ENCODE measurements around the gene CHN2.

The CHN2 gene

DNA sequence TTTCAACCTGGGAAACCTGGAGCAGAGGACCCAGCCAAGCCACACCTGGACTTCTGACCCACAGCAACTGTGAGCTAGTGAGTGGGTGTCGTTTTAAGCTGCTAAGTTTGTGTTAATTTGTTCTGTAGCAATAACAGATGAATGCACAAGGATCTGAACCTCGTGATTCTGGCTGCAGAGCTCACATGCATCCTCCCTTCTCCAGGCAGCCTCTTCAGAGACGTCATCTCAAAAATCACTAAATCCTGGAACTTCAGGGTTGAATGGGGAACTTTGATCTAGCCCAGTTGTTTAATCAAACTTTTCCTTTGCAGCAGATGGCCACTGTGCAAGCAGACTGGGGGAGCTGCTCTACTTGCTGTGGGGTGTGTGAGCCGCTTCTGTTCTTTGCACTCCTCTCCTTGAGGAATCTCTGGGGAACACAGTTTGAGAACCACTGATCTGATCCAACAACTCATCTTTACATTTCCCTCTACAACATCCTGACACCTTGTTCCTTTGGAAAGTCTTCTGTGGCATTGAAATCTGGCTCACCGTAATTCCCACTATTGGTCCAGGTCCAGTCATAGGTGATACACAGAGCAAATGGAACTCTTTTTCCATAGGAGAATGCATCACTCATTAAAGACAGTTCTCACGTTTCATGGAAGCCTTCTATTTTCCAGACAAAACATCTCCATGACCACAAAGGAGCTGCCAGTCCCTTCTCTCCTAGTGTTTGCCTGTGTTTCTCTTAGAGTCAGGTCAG lies 90.3 kb downstream of the CHN2 start:
- no peak for DNase-seq (ENCODE audit: low read depth, low spot score)

DNA sequence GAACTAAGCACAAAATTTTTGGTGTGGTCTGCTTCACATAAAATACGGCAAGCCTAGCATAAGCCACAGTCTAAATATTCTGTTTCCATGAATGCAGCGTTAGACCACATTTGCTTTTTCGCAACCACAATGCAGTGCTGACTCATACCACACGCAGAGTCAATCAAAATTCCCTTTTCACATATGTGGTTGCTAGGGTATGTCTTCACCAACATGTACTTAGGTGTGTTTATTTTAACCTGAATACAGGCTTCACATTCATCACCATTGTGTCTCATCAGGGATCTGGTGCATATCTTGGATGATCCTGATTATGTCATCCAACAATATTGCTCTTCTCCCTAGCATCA lies 90.8 kb downstream of the CHN2 start:
- DNase-seq (ENCODE audit: low read depth, low spot score), result peak; percentile 89

DNA sequence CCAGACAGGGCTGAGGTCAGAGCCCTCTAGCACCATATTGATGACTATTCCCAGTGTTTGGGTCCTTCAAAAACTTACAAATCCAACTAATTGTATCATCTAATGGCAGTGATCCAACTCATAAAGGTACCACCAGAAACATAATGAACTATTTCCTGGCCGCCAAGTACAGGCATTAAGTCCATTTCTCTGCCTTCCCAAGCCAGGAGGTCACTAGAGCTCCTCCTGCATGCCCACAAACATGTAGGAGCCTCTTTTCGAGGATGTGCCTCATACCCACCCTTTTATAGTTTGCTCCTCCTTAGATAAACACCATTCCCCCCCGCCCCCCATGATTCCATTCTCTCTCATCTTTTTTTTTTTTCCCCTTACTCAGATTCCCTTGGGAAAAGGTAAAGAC lies 91.3 kb downstream of the CHN2 start:
- DNase-seq (ENCODE audit: low read depth, low spot score), result no peak

DNA sequence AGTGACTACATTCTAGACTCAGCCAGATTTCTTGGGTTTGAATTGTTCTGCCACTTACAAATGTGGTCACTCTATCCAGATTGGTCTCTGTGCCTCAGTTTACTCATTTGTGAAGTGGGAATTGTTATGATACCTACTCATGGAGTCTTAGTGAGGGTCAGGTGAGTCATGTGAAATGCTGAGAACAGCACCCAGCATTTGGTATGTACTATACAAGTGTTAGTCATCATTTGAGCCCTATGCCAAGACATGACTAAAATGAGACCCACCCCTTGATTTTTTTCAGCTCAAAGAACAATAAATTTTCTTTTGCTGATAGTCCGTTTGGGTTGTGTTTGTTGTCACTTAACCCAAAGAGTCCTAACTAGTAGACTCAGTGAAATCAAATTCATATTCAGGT lies 92.8 kb downstream of the CHN2 start:
- DNase-seq (ENCODE audit: low read depth, low spot score), result peak; percentile 37

DNA sequence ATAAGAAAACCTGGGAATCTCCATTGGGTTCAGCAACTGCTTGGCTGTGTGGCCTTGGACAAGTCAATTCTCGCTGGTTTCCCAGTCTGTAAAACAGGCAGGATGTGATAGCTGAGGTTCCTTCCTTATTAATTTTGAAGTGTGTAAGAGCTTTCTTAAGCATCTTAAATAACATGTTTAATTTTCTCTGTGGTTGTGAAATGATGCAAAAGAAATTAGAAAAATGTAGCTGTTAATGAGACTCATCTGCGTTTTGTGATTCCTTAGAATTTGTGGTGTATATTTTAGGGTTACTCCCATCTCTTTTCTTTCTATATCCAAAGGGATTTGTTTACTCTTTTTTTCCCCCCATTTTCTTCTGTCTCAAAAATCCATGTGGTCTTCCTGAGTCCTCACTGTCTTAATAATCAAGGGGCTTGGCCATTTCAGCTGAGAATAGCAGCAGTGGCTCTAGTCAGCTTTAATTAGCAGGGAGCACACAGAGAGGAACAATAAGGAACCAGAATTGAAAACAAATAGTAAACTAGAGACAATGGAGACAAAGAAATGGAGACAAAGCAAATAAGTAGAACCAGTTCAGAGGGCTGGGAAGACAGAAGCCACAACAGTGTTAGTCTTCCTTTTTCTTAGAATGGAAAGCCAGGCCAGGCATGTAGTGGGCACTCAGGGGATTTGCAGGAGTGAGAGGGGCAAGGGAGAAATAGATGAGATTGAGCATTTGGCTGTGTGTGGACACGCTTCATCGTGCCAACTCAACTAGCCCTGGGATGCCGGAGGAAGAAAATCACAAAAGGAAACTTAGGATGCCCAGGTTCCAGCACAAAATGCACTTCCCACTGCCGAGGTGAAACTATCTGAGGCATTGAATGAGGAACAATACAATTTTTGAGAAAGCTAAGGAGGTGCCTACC lies 93.9 kb downstream of the CHN2 start:
- no peak for DNase-seq (ENCODE audit: low read depth, low spot score)

DNA sequence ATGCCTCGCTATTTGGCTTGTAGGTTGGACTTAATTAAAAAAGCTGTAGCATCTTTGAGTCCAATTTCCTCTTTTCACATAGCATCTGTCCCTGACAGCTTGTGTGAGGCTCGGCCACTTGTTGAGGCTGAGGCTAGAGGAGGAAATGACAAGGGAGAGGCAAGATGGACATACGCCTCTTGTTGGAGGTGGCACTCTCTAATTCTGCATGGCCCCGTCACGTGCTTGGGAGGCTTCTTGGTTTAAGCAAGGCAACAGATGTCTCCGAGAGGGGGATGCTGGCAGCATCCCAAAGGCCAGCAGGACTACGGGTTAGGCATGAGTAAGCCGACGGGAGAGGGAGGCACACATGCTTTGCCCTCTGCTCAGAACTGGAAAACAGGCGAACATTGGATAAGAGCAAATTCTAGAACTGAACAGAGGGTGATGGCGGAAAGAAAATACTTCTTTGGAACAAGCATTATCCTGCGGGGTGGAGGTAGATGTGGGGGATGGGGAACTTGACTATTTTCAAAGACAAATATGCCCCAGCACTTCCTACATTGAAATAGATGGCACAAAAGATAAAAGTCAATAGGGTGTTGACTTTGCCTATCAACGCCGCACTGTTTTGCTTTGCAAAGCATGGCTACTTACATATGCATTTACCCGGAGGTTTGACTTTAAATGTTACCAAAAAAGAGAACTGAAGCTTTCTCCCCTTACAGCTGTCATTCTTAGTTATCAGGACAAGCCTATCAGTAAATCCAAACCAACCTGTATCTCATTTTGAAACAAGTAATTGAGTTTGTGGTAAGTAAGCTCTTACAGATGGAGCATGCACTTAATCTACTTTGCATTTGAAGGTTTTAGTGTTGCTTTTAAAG lies 94.8 kb downstream of the CHN2 start:
- DNase-seq (ENCODE audit: low read depth, low spot score), result peak; percentile 55

DNA sequence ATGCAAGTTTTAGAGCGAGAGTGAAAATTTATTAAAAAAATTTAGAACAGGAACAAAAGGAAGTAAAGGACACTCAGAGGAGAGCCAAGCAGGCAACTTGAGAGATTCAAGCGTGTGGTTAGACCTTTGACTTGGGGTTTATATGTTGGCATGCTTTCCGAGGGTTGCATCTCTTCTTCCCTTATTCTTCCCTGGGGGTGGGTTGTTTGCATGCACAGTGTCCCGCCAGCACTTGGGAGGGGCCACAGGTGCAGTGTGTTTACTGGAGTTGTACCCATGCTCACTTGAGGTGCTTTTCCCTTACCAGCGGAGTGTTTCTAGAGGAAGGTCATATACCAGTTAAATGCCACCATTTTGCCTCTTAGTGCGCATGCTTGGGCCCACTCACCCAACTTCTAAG lies 96.3 kb downstream of the CHN2 start:
- DNase-seq (ENCODE audit: low read depth, low spot score), result no peak

GRCh38 chr7:29291723-29292618 lies 97.4 kb downstream of the CHN2 start:
- no peak for DNase-seq (ENCODE audit: low read depth, low spot score)

- no peak for DNase-seq (ENCODE audit: low read depth, low spot score)
Measured at GRCh38 chr7:29292886-29293658, 98.5 kb downstream of the CHN2 start.

GRCh38 chr7:29296421-29296820 lies 101.8 kb downstream of the CHN2 start:
- no peak for DNase-seq (ENCODE audit: low read depth, low spot score)

DNA sequence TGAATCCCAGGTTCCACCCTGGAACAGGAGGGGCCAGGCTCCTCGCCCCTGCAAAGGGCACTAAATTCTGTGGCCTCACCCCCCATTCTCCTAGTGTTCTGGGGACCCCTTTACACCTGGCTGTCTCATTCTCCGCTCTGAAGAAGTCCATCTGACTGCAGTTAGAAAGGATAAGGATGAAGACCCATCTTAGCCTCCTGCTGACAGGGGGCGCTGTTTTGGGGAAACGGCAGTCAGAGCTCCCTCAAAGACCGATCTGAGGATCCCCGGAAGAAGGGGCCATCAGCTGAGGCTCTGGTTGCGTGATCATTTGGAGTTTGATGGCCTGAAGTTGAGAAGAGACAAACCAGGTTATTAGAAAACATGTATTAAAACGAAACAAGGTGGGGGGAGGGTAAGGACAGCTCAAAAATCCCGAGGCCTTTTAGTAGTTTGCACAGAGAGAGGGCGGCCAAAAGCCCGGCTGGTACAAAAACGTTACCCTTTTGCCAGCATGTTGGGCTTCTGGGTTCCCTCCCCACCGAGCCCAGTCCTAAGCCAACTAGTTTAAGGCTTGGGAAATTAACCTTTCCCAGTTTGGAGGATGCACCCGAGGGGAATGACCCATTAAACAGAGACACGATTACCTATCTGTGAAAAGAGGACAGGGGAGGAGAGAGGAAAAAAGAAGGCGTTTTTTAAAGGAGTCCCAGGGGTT lies 102.8 kb downstream of the CHN2 start:
- no peak for DNase-seq (ENCODE audit: low read depth, low spot score)

GRCh38 chr7:29299086-29299485 lies 104.5 kb downstream of the CHN2 start:
- no peak for DNase-seq (ENCODE audit: low read depth, low spot score)

DNA sequence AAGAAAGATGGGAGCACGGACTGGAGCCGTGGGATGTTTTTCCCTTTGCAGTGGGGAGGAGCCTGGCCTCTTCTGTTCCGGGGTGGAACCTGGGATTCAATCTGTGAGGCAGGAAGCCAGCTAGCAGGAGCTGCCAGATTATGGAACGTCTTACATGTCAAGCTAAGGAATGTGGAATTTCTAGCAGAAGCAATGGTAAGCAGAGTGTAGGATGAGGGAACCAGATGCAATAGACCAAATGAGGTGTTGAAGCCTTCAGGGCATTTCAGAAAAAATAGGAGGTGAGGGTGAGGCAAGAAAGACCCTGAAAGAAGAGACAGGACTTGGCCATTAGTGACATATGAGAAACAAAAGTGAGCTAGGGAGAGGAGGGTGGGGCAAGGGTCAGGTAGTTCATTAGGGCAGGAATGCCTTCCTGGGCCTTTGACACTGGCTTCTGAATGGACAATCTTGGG lies 105.5 kb downstream of the CHN2 start:
- no peak for DNase-seq (ENCODE audit: low read depth, low spot score)

DNA sequence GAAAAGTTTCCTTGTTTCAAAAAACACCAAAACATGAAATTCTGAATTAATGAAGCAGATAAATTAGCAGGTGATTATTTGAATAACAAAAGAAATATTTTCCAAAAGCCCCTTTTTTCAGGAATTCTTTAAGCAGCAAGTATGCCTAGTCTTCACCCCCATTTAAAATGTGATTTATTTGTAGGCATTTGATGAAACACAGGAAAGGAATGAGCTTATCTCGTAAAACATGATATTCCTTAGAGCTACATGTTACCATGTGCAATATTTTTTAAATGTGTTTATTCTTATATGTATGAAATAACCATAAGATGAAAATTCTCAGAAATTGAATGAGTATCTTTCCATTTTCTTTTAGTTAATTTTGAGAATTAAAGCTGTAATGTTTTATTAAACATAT lies 106.1 kb downstream of the CHN2 start:
- no peak for DNase-seq (ENCODE audit: low read depth, low spot score)

DNA sequence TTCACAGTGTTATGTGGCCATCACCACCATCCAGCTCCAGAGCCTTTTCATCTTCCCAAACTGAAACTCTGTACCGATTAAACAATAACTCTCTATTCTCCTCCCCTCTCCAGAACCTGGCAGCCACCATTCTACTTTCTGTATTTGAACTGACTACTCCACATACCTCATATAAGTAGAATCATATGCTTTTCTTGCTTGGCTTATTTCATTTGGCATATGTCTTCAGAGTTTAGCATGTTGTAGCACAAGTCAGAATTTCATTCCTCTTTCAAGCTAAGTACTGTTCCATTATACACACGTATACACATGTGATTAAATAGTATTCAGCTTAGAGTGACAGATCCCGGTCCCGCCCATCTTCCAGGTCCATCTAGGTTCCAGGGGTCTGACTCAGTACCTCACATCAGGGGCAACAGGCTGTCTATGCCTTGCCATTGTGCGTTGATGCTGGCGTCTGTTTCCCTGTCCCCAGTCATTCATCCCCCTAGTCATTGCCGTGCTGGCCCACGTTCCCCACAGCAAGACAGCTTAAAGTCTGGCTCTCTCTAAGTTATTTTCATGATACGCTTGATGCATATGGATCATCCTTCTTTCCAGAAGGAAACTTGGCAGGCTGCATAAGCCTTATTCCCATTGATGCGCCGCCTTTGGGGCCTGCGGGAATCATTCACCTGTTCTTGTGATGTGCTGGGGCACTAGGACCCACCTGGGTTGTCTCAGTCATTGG lies 108.3 kb downstream of the CHN2 start:
- DNase-seq (ENCODE audit: low read depth, low spot score), result no peak

- no peak for DNase-seq (ENCODE audit: low read depth, low spot score)
Measured at GRCh38 chr7:29304756-29305155, 110.2 kb downstream of the CHN2 start.

GRCh38 chr7:29306319-29306991 lies 111.9 kb downstream of the CHN2 start:
- DNase-seq (ENCODE audit: low read depth, low spot score), result no peak

GRCh38 chr7:29308424-29308823 lies 113.8 kb downstream of the CHN2 start:
- no peak for DNase-seq (ENCODE audit: low read depth, low spot score)

All from smooth muscle cell of the brain vasculature (primary cell).